Measurements from ENCODE around the gene UBE2D1. TPM values are rescaled to one million over a fixed set of nuclear protein-coding genes. Genes with fewer than 3 reads are reported as not detected.

UBE2D1 gene
- total and polyA plus RNA-seq, 2 of the 8 experiments (the other 6 are each of a cell fraction or from before 2014, with no cell fraction given), result 21.2 to 33.5 TPM

- no peak for FAIRE-seq
- TF ChIP-seq CBX8 (IDR thresholded peaks at IDR 0.05; ENCODE audit: borderline replicate concordance, low read depth, low read length), result no peak
- no peak for TF ChIP-seq JUN (IDR thresholded peaks at IDR 0.05; ENCODE audit: low read depth, low read length)
- TF ChIP-seq CBX5 (IDR thresholded peaks at IDR 0.05; ENCODE audit: low read depth, low read length), result no peak
- TF ChIP-seq RFX5 (IDR thresholded peaks at IDR 0.05; ENCODE audit: borderline replicate concordance, low read depth, low read length), result no peak
- TF ChIP-seq SIX5 (IDR thresholded peaks at IDR 0.05; ENCODE audit: low read depth, low read length), result no peak
- no peak for TF ChIP-seq SP4 (IDR thresholded peaks at IDR 0.05; ENCODE audit: low read length)
- no peak for TF ChIP-seq HDAC6 (IDR thresholded peaks at IDR 0.05; ENCODE audit: low read depth, low read length)
- no peak for TF ChIP-seq CHD1 (IDR thresholded peaks at IDR 0.05; ENCODE audit: low read depth, low read length)
- no peak for TF ChIP-seq CREB1 (IDR thresholded peaks at IDR 0.05)
- no peak for TF ChIP-seq TAF1 (IDR thresholded peaks at IDR 0.05; ENCODE audit: low read depth, low read length)
- TF ChIP-seq ASH2L (IDR thresholded peaks at IDR 0.05; ENCODE audit: low read length), result no peak
- TF ChIP-seq EZH2 (IDR thresholded peaks at IDR 0.05; ENCODE audit: low read depth, low read length, severe bottlenecking), result no peak
- TF ChIP-seq SP2 (IDR thresholded peaks at IDR 0.05; ENCODE audit: low read length), result no peak
- TF ChIP-seq EP300 (IDR thresholded peaks at IDR 0.05; ENCODE audit: borderline replicate concordance in 1 of 2, low read depth in 2 of 2, low read length in 2 of 2), result no peak
These were observed 16.0 kb downstream of the UBE2D1 start for GRCh38 chr10:58350619-58351323.

More at GRCh38 chr10:58350619-58351323, 16.0 kb downstream of the UBE2D1 start:
- Histone ChIP-seq H3K23ac (ENCODE audit: insufficient read length) (no peak overlapping the region), H3K14ac (ENCODE audit: insufficient read length) (no peak overlapping the region), H3K36me3 (ENCODE audit: control insufficient read depth in 2 of 4, insufficient read depth in 4 of 4, low read length in 3 of 4) (no peaks in the 10 kb centered on the region), H3K79me2 (ENCODE audit: control insufficient read depth in 1 of 2, insufficient read depth in 2 of 2, low read length in 2 of 2) (peaks cover 0 to 81% of the 10 kb centered on the region in 2 experiments; a peak in 2 of 4 replicates), H3K9ac (replicated peaks in 1 of 4; ENCODE audit: extremely low read depth in 1 of 4, low read depth in 3 of 4, low read length in 3 of 4) (no peak overlapping the region), H4K91ac (replicated peaks; ENCODE audit: insufficient read length, low read length) (no peak overlapping the region), H3K4ac (replicated peaks; ENCODE audit: insufficient read length, low read depth, low read length) (no peak overlapping the region), H3K27ac (ENCODE audit: low read depth, low read length) (no peak overlapping the region), H3K56ac (replicated peaks; ENCODE audit: insufficient read length, low read depth, low read length) (no peak overlapping the region), H4K8ac (ENCODE audit: extremely low read depth, insufficient read depth, low read length) (no peak overlapping the region), H2BK20ac (ENCODE audit: low read length) (no peak overlapping the region), H3K27me3 (replicated peaks in 1 of 4; ENCODE audit: control insufficient read depth in 3 of 4, extremely low read depth in 1 of 4, insufficient read depth in 3 of 4, low read length in 3 of 4) (no peaks in the 10 kb centered on the region), H2BK120ac (replicated peaks; ENCODE audit: low read depth, low read length) (no peak overlapping the region), H3K4me3 (ENCODE audit: extremely low read depth in 1 of 4, insufficient read depth in 2 of 4, low read depth in 3 of 4, low read length in 4 of 4) (no peak overlapping the region), H2AFZ (ENCODE audit: low read length) (no peak overlapping the region), H3K18ac (ENCODE audit: extremely low read depth, low read length) (no peak overlapping the region), H3K9me3 (ENCODE audit: insufficient read depth in 2 of 2, low read depth in 1 of 2, low read length in 1 of 2) (no peaks in the 10 kb centered on the region), H4K20me1 (replicated peaks in 1 of 2; ENCODE audit: control insufficient read depth in 1 of 2, insufficient read depth in 2 of 2, low read length in 2 of 2) (no peaks in the 10 kb centered on the region), H2AK5ac (ENCODE audit: low read depth, low read length) (no peak overlapping the region), H3K4me1 (replicated peaks in 1 of 4; ENCODE audit: control insufficient read depth in 3 of 4, insufficient read depth in 4 of 4, low read length in 3 of 4) (peaks cover 0 to 4% (median 0%) of the 10 kb centered on the region in 4 experiments; a peak in 1 of 7 replicates), H2BK5ac (ENCODE audit: low read depth, low read length) (no peak overlapping the region), H2BK12ac (ENCODE audit: low read depth, low read length) (no peak overlapping the region), H2BK15ac (ENCODE audit: low read length) (no peak overlapping the region), H3K4me2 (ENCODE audit: insufficient read depth in 1 of 2, low read depth in 2 of 2, low read length in 2 of 2) (no peak overlapping the region), H3K79me1 (ENCODE audit: low read depth, low read length) (no peaks in the 10 kb centered on the region; the same call in 1 of the 2 replicates), H4K5ac (ENCODE audit: insufficient read length, low read depth, low read length) (no peak overlapping the region), H3K23me2 (ENCODE audit: low read depth, low read length) (no peaks in the 10 kb centered on the region)
- 94% methylated on average over 6 of the region's 6 CpGs; no CpG with 5 or more reads in 1 of the 2 experiments for WGBS, 2 experiments (ENCODE audit: extremely low coverage in 1 of 2, insufficient coverage in 1 of 2, insufficient read length in 1 of 2, insufficient replicate concordance in 2 of 2, low coverage in 1 of 2, low lambda C conversion rate in 2 of 2, missing lambda C conversion rate in 1 of 2)
- ChIA-PET CTCF (ENCODE audit: partially characterized antibody) (interaction anchor here (0.6 to 1.6 kb wide), 3 partner anchors 16 to 381 kb away, joined by 3 to 4 read pairs (median 4); partner anchors contain the start of gene UBE2D1), POLR2A (ENCODE audit: partially characterized antibody) (interaction anchor here (1.4 kb wide), 1 partner anchor 16 kb away, joined by 5 read pairs; the partner anchor contains the start of gene UBE2D1)
- no peak for DNase-seq (ENCODE audit: low read depth in 1 of 2, low spot score in 2 of 2)

Data from H1 (cell line).